Adrenal gland (tissue), 5 donors: ENCODE data around the gene CHD8.

ENCODE experiments used
- CTCF ChIP-seq, 6 experiments: fragments of 450-650 bp in 4 of 6; fragments of 200-600 bp in 2 of 6; sonication (generic) in 1 of 6; IDR thresholded peaks; 1 replicate in 5 of 6; 2 replicates in 1 of 6; pipeline versions ENCODE4 v1.5.1 to v1.8.0; 2016 to 2021; ENCODE audit warnings: antibody characterized with exemption in 6 of 6, mild to moderate bottlenecking in 2 of 6, moderate library complexity in 1 of 6
- POLR2A ChIP-seq, 2 donors: fragments of 450-650 bp; IDR thresholded peaks; one replicate each; pipeline ENCODE4 v1.6.1; 2017; ENCODE audit warnings: antibody characterized with exemption in 2 of 2, mild to moderate bottlenecking in 2 of 2, moderate library complexity in 1 of 2
- donor health status: DM: no; HTN: no; CAD: no.

- TF ChIP-seq CTCF (IDR thresholded peaks at IDR 0.05) (no peak), POLR2A (IDR thresholded peaks at IDR 0.05) (peak in 1 of 2 donors; percentile 23)
Observed at GRCh38 chr14:21475767-21476522, 20.0 kb upstream of the CHD8 start.
